GM12878 (cell line): ENCODE results near the gene HNRNPA0. TPM values are rescaled to one million over a fixed set of nuclear protein-coding genes. Genes with fewer than 3 reads are reported as not detected.

Experiments
- ATAC-seq: fragments of 200-7000 bp; cut with Tn5 transposase; 3 replicates; pipeline ENCODE4 v1.9.1; 2020; ENCODE audit warnings: mild to moderate bottlenecking, moderate library complexity
- BruUV-seq: library from RNA; stranded (reverse); fragments of 400-500 nt; replicated peaks from 2 replicates; lab custom pipeline; 2021; lab: Mats Ljungman, UMichigan
- CTCF ChIA-PET: fragments of 300-600 bp; sonication (Branson Sonifier 250); formaldehyde crosslinking; extraction: SDS; loops from one replicate; lab custom pipeline; 2021; ENCODE audit warnings: inconsistent platforms; lab: Yijun Ruan, JAX
- POLR2A ChIA-PET: fragments of 350-600 bp; formaldehyde crosslinking; extraction: SDS; loops from one replicate; lab custom pipeline; 2021; ENCODE audit warnings: inconsistent platforms; lab: Charles Lee
- RAD21 ChIA-PET: fragments of 300-600 bp; sonication (Branson Sonifier 250); formaldehyde crosslinking; loops from one replicate; lab custom pipeline; 2023; ENCODE audit warnings: antibody characterized with exemption; ENCODE audit not compliant: unreplicated experiment; lab: Charles Lee
- SMC1A ChIA-PET: fragments of 300-600 bp; sonication (Branson Sonifier 250); formaldehyde crosslinking; loops from one replicate; lab custom pipeline; 2023; ENCODE audit not compliant: unreplicated experiment, uncharacterized antibody; lab: Charles Lee
- DNase-seq: peaks from one replicate; pipeline ENCODE4 v3.0.0-alpha.2; 2011; ENCODE audit warnings: low read depth, low spot score
- FAIRE-seq: peaks from 3 replicates; lab custom pipeline; 2011; peaks lifted over from hg19 to GRCh38; lab: Jason Lieb, UNC
- H2AFZ ChIP-seq: 2 replicates; pipeline ENCODE4 v1.6.0; 2011; ENCODE audit warnings: low read depth, low read length, control low read depth; ENCODE audit not compliant: control insufficient read depth
- H3K27ac ChIP-seq: 2 replicates; pipeline ENCODE4 v1.5.1; 2011; ENCODE audit warnings: control low read depth; ENCODE audit not compliant: control insufficient read depth, insufficient read depth
- H3K27me3 ChIP-seq, 2 experiments: replicated peaks in 1 of 2; 2 replicates each; pipeline versions ENCODE4 v1.6.0 to v1.6.1; 2011; ENCODE audit warnings: low read length in 1 of 2; ENCODE audit not compliant: control insufficient read depth in 2 of 2, insufficient read depth in 2 of 2
- H3K36me3 ChIP-seq, 2 experiments: 2 replicates each; pipeline ENCODE4 v1.5.1; 2011; ENCODE audit warnings: low read length in 1 of 2; ENCODE audit not compliant: control insufficient read depth in 2 of 2, insufficient read depth in 2 of 2
- H3K4me1 ChIP-seq: 2 replicates; pipeline ENCODE4 v1.6.1; 2011; ENCODE audit warnings: mild to moderate bottlenecking, low read length, moderate library complexity, mixed read lengths; ENCODE audit not compliant: control insufficient read depth, insufficient read depth
- H3K4me2 ChIP-seq: 2 replicates; pipeline ENCODE4 v1.6.0; 2011; ENCODE audit warnings: control low read depth; ENCODE audit not compliant: control insufficient read depth, insufficient read depth
- H3K4me3 ChIP-seq: fragments of 200-600 bp; sonication (generic); 2 replicates; pipeline ENCODE4 v1.5.1; 2016
- H3K79me2 ChIP-seq: 2 replicates; pipeline ENCODE4 v1.6.0; 2011; ENCODE audit warnings: low read length; ENCODE audit not compliant: control insufficient read depth, insufficient read depth
- H3K9ac ChIP-seq: 2 replicates; pipeline ENCODE4 v1.8.0; 2011; ENCODE audit warnings: low read length, control low read depth, mixed read lengths; ENCODE audit not compliant: control insufficient read depth, insufficient read depth
- H3K9me3 ChIP-seq: replicated peaks from 3 replicates; pipeline ENCODE4 v1.5.1; 2011; ENCODE audit warnings: mild to moderate bottlenecking, low read length; ENCODE audit not compliant: control insufficient read depth, insufficient read depth
- H4K20me1 ChIP-seq: 2 replicates; pipeline ENCODE4 v1.6.0; 2011; ENCODE audit not compliant: control insufficient read depth, insufficient read depth
- ASH2L ChIP-seq: fragments of 300-600, 200-600 bp; sonication (generic); IDR thresholded peaks from 2 replicates; pipeline ENCODE4 v1.6.1; 2017; ENCODE audit warnings: low read depth, mild to moderate bottlenecking, borderline replicate concordance
- BCL11A ChIP-seq: IDR thresholded peaks from 2 replicates; pipeline ENCODE4 v1.6.1; 2011; ENCODE audit warnings: low read depth, low read length
- BMI1 ChIP-seq: fragments of 450-650 bp; IDR thresholded peaks from 2 replicates; pipeline ENCODE4 v1.6.1; 2016; ENCODE audit warnings: mild to moderate bottlenecking, moderate library complexity, borderline replicate concordance
- CHD4 ChIP-seq: fragments of 200-600 bp; sonication (generic); IDR thresholded peaks from 2 replicates; pipeline ENCODE4 v1.6.1; 2016; ENCODE audit warnings: mild to moderate bottlenecking
- EED ChIP-seq: sonication (generic); IDR thresholded peaks from 2 replicates; pipeline ENCODE4 v1.6.1; 2016; ENCODE audit warnings: antibody characterized with exemption, low read depth
- HCFC1 ChIP-seq: fragments of 150-350 bp; IDR thresholded peaks from 2 replicates; pipeline ENCODE4 v1.6.1; 2014; ENCODE audit warnings: low read length
- IKZF2 ChIP-seq, 2 experiments: fragments of 450-650 bp; IDR thresholded peaks; 2 replicates each; pipeline ENCODE4 v1.6.1; 2017; ENCODE audit warnings: mild to moderate bottlenecking in 2 of 2, moderate library complexity in 2 of 2
- SUZ12 ChIP-seq: fragments of 200-600 bp; sonication (generic); IDR thresholded peaks from one replicate; pipeline ENCODE4 v1.6.1; 2018; ENCODE audit warnings: antibody characterized with exemption, mild to moderate bottlenecking; ENCODE audit not compliant: unreplicated experiment
- WGBS: methylation state at CpG from one replicate; pipeline ENCODE4 v1.1.6; 2016; ENCODE audit warnings: low lambda C conversion rate; ENCODE audit not compliant: insufficient replicate concordance, insufficient coverage; ENCODE audit errors: missing lambda C conversion rate; 5-methylcytosine and 5-hydroxymethylcytosine counted together
- in situ Hi-C: fragments of 300-500 bp; cut with MboI; formaldehyde crosslinking; loops from 9 replicates; pipeline ENCODE4 v1.14.3; 2018; ENCODE audit warnings: mixed read lengths
- intact Hi-C: fragments of 100-400 bp; cut with micrococcal nuclease; formaldehyde crosslinking; loops from one replicate; pipeline ENCODE4 v1.14.2; 2022; ENCODE audit not compliant: unreplicated experiment
- polyA plus RNA-seq, 11 experiments: library from polyadenylated mRNA; depleted of rRNA in 4 of 11; unstranded in 6 of 11; stranded (reverse) in 5 of 11; fragments of >200 nt; fragmentation: Nextera tagmentation in 4 of 11; fragmentation: Illumina TruSeq in 1 of 11; extraction: Ambion mirVana in 4 of 11; extraction: Trizol in 1 of 11; gene quantifications; 1 replicate in 1 of 11; 2 replicates in 10 of 11; pipeline versions ENCODE4 v1.2.1 to v1.2.3, GENCODE V29; 2011 to 2016; ENCODE audit warnings: inconsistent platforms in 2 of 11, missing spikeins in 2 of 11, low read depth in 1 of 11
- total RNA-seq, 4 experiments: library from RNA; depleted of rRNA in 3 of 4; stranded (reverse); fragments of >200 nt in 3 of 4; fragmentation: Illumina TruSeq in 1 of 4; extraction: Trizol in 1 of 4; gene quantifications; 2 replicates each; pipeline versions ENCODE4 v1.2.1 to v1.2.3, GENCODE V29; 2013 to 2021
- TF ChIP-seq, protein P1 (sequence below), 3 experiments: IDR thresholded peaks in 2 of 3; conservative IDR thresholded peaks in 1 of 3; 2 replicates each; pipeline ENCODE4 v1.5.1; 2011; ENCODE audit warnings: low read depth in 3 of 3, low read length in 3 of 3, mild to moderate bottlenecking in 3 of 3, control low read depth in 2 of 3, moderate library complexity in 2 of 3, inconsistent platforms in 1 of 3, mixed read lengths in 1 of 3; ENCODE audit not compliant: control insufficient read depth in 2 of 3, insufficient read depth in 1 of 3; ENCODE audit errors: extremely low read depth in 1 of 3
- TF ChIP-seq, protein P2 (sequence below): fragments of 450-650 bp; IDR thresholded peaks from 2 replicates; pipeline ENCODE4 v1.6.1; 2016; ENCODE audit warnings: mild to moderate bottlenecking

The HNRNPA0 gene
- total and polyA plus RNA-seq, 10 of the 15 experiments (the other 5 are each of a cell fraction or from before 2014, with no cell fraction given): 6.3 to 45.0 (median 12.5) TPM

DNA sequence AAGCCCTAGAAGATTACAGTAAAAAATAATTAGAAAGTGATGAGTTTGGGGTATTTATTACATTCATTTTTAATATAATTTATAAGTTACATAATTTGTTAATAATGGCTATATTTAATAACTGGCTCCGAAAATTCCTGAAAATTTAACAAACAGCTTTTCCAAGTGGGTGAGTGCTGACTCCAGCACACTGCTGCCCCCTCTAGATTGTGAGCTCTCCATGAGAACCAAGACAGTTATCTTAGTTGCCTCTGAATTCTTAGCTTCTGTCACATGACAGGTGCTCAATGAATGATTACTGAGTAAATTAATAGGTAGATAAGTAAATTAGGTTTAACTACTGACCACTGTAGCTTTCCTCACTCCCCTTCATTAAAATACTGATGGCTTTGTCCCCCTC is 26.1 kb downstream of the HNRNPA0 start:
- ChIA-PET CTCF (interaction anchor here (0.7 to 4.2 kb wide), 7 partner anchors 9 to 67 kb away, joined by 3 to 25 read pairs (median 3); no protein-coding TSS in a partner anchor), POLR2A (no interaction called here), SMC1A (interaction anchor here (0.9 to 4.3 kb wide), 5 partner anchors 9 to 119 kb away, joined by 3 to 17 read pairs (median 7); partner anchors contain the start of gene KLHL3), RAD21 (interaction anchor here (0.9 to 1.1 kb wide), 2 partner anchors 9 to 15 kb away, joined by 3 to 4 read pairs; no protein-coding TSS in a partner anchor)
- no peak overlapping the region for H3K9ac ChIP-seq
- H3K36me3 ChIP-seq: no peaks in the 10 kb centered on the region
- no peaks in the 10 kb centered on the region for H3K27me3 ChIP-seq
- H4K20me1 ChIP-seq: no peaks in the 10 kb centered on the region
- H3K4me1 ChIP-seq: no peaks in the 10 kb centered on the region; the same call in 1 of the 2 replicates
- ATAC-seq (no peak), DNase-seq (no peak), FAIRE-seq (no peak)
- TF ChIP-seq HCFC1 (no peak), BCL11A (no peak), ASH2L (no peak), SUZ12 (no peak), BMI1 (no peak), IKZF2 (IDR thresholded peaks at IDR 0.05) (no peak), CHD4 (no peak), EED (no peak)
- TF ChIP-seq, protein P1, sequence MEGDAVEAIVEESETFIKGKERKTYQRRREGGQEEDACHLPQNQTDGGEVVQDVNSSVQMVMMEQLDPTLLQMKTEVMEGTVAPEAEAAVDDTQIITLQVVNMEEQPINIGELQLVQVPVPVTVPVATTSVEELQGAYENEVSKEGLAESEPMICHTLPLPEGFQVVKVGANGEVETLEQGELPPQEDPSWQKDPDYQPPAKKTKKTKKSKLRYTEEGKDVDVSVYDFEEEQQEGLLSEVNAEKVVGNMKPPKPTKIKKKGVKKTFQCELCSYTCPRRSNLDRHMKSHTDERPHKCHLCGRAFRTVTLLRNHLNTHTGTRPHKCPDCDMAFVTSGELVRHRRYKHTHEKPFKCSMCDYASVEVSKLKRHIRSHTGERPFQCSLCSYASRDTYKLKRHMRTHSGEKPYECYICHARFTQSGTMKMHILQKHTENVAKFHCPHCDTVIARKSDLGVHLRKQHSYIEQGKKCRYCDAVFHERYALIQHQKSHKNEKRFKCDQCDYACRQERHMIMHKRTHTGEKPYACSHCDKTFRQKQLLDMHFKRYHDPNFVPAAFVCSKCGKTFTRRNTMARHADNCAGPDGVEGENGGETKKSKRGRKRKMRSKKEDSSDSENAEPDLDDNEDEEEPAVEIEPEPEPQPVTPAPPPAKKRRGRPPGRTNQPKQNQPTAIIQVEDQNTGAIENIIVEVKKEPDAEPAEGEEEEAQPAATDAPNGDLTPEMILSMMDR (IDR thresholded peaks at IDR 0.05 in 2 of 3, conservative IDR thresholded peaks at IDR 0.05 in 1 of 3; ENCODE audit: control insufficient read depth in 2 of 3, extremely low read depth in 1 of 3, insufficient read depth in 1 of 3, low read depth in 3 of 3, low read length in 3 of 3): no peak
- TF ChIP-seq, protein P2, sequence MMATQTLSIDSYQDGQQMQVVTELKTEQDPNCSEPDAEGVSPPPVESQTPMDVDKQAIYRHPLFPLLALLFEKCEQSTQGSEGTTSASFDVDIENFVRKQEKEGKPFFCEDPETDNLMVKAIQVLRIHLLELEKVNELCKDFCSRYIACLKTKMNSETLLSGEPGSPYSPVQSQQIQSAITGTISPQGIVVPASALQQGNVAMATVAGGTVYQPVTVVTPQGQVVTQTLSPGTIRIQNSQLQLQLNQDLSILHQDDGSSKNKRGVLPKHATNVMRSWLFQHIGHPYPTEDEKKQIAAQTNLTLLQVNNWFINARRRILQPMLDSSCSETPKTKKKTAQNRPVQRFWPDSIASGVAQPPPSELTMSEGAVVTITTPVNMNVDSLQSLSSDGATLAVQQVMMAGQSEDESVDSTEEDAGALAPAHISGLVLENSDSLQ: no peak
- intact Hi-C loops: no loop called here
- H3K9me3 ChIP-seq: no peaks in the 10 kb centered on the region; the same call in 2 of the 3 replicates
- no TSS peak for BruUV-seq
- H3K27ac ChIP-seq: no peak overlapping the region
- no peak overlapping the region for H3K4me3 ChIP-seq
- H2AFZ ChIP-seq: no peak overlapping the region
- WGBS: 100% methylated on average over 1 of the region's 1 CpG
- in situ Hi-C loops: no loop called here
- no peak overlapping the region for H3K4me2 ChIP-seq
- H3K79me2 ChIP-seq: peaks cover 5% of the 10 kb centered on the region
